ENCODE data around the gene SLC25A4.

DNA sequence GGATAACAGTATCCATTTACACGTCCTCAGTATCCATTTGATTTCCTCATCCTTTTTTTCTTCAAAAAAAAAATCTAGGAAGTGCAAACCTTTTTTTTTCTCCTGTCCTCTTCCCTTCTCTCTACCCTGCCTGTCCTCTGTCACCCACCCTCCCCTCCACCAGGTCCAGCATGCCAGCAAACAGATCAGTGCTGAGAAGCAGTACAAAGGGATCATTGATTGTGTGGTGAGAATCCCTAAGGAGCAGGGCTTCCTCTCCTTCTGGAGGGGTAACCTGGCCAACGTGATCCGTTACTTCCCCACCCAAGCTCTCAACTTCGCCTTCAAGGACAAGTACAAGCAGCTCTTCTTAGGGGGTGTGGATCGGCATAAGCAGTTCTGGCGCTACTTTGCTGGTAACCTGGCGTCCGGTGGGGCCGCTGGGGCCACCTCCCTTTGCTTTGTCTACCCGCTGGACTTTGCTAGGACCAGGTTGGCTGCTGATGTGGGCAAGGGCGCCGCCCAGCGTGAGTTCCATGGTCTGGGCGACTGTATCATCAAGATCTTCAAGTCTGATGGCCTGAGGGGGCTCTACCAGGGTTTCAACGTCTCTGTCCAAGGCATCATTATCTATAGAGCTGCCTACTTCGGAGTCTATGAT, 1.7 kb downstream of the SLC25A4 start:
- TF ChIP-seq, protein P1, sequence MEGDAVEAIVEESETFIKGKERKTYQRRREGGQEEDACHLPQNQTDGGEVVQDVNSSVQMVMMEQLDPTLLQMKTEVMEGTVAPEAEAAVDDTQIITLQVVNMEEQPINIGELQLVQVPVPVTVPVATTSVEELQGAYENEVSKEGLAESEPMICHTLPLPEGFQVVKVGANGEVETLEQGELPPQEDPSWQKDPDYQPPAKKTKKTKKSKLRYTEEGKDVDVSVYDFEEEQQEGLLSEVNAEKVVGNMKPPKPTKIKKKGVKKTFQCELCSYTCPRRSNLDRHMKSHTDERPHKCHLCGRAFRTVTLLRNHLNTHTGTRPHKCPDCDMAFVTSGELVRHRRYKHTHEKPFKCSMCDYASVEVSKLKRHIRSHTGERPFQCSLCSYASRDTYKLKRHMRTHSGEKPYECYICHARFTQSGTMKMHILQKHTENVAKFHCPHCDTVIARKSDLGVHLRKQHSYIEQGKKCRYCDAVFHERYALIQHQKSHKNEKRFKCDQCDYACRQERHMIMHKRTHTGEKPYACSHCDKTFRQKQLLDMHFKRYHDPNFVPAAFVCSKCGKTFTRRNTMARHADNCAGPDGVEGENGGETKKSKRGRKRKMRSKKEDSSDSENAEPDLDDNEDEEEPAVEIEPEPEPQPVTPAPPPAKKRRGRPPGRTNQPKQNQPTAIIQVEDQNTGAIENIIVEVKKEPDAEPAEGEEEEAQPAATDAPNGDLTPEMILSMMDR (conservative IDR thresholded peaks at IDR 0.05; ENCODE audit: low read depth, low read length) = no peak
- TF ChIP-seq RCOR1 (IDR thresholded peaks at IDR 0.05; ENCODE audit: insufficient replicate concordance, low read length) (no peak), RAD21 (IDR thresholded peaks at IDR 0.05; ENCODE audit: low read length) (no peak), POLR2A (IDR thresholded peaks at IDR 0.05; ENCODE audit: low read depth, low read length) (no peak)

Measured in IMR-90 (cell line).